GM20431 (cell line): ENCODE measurements around the gene PROSER3.
"Not testable (repeated sequence)": the region's sequence is repeated elsewhere in the genome, so short reads cannot be mapped to it uniquely, and the experiment has no call there.

ENCODE experiments used
- in situ Hi-C: fragments of 300-500 bp; cut with MseI, MboI; formaldehyde crosslinking; loops from one replicate; pipeline ENCODE4 v1.15.0; 2020; ENCODE audit warnings: low sequenced_read_pairs; ENCODE audit not compliant: unreplicated experiment

PROSER3 gene

GRCh38 chr19:35751839-35752745 is 5.9 kb upstream of the PROSER3 start:
- in situ Hi-C loops = no loop called here

- in situ Hi-C loops = no loop called here
Observed at GRCh38 chr19:35752746-35753350, 5.1 kb upstream of the PROSER3 start.

- in situ Hi-C loops = no loop called here
Observed at GRCh38 chr19:35753634-35754369, 4.2 kb upstream of the PROSER3 start.

- in situ Hi-C loops = no loop called here
Observed at GRCh38 chr19:35754370-35755130, 3.4 kb upstream of the PROSER3 start.

GRCh38 chr19:35755131-35755549 is 2.8 kb upstream of the PROSER3 start:
- in situ Hi-C loops = no loop called here

- in situ Hi-C loops = no loop called here
Observed at GRCh38 chr19:35755550-35756376, 2.2 kb upstream of the PROSER3 start.

- in situ Hi-C loops = no loop called here
Observed at GRCh38 chr19:35756377-35757230, 1.4 kb upstream of the PROSER3 start, which contains the start of gene HSPB6. HSPB6 (minus strand) TSS chr19:35757029; CDS start chr19:35757008, 21 bp downstream.

GRCh38 chr19:35757231-35757748 is 686 bp upstream of the PROSER3 start:
- in situ Hi-C loops = no loop called here

GRCh38 chr19:35759697-35760096 is 1.7 kb downstream of the PROSER3 start:
- in situ Hi-C loops = no loop called here

- in situ Hi-C loops = no loop called here
Observed at GRCh38 chr19:35760711-35761349, 2.9 kb downstream of the PROSER3 start.

- in situ Hi-C loops = no loop called here
Observed at GRCh38 chr19:35764432-35765315, 6.7 kb downstream of the PROSER3 start.

- in situ Hi-C loops = no loop called here
Observed at GRCh38 chr19:35766571-35767104, 8.7 kb downstream of the PROSER3 start.

- in situ Hi-C loops = no loop called here
Observed at GRCh38 chr19:35767288-35768081, 9.5 kb downstream of the PROSER3 start.

- in situ Hi-C loops = no loop called here
Observed at GRCh38 chr19:35768082-35768421, 10.1 kb downstream of the PROSER3 start.

GRCh38 chr19:35772362-35772761 is 14.4 kb downstream of the PROSER3 start:
- in situ Hi-C loops = not testable (repeated sequence)
